NB4 (cell line): ENCODE measurements around the gene PCDH17.

Experiments
- DNase-seq: peaks from one replicate; pipeline ENCODE4 v3.0.0; 2010; ENCODE audit warnings: low read depth
- H3K4me3 ChIP-seq: one replicate; pipeline ENCODE4 v1.5.1; 2011; ENCODE audit warnings: mild to moderate bottlenecking, low read depth, low read length, moderate library complexity
- CTCF ChIP-seq: IDR thresholded peaks from one replicate; pipeline ENCODE4 v1.5.1; 2012; ENCODE audit warnings: low read depth, low read length
- MAX ChIP-seq: IDR thresholded peaks from 2 replicates; pipeline ENCODE4 v1.6.1; 2011; ENCODE audit warnings: low read depth, low read length
- MYC ChIP-seq: IDR thresholded peaks from 2 replicates; pipeline ENCODE4 v1.6.1; 2011; ENCODE audit warnings: low read depth, low read length
- POLR2A ChIP-seq: IDR thresholded peaks from 2 replicates; pipeline ENCODE4 v1.6.1; 2011; ENCODE audit warnings: mild to moderate bottlenecking; ENCODE audit not compliant: insufficient read length; ENCODE audit errors: extremely low read depth

The PCDH17 gene

GRCh38 chr13:57638186-57638890 is 6.8 kb downstream of the PCDH17 start:
- DNase-seq = no peak
- TF ChIP-seq POLR2A (no peak), MAX (no peak), CTCF (no peak), MYC (no peak)
- no peak overlapping the region for H3K4me3 ChIP-seq

- TF ChIP-seq MYC = no peak
- no peak for TF ChIP-seq CTCF
- no peak for TF ChIP-seq MAX
- no peak for DNase-seq
- H3K4me3 ChIP-seq = no peak overlapping the region
These were observed 9.1 kb downstream of the PCDH17 start for GRCh38 chr13:57640607-57641006.

GRCh38 chr13:57641051-57641450 is 9.5 kb downstream of the PCDH17 start:
- no peak for TF ChIP-seq MAX
- no peak for DNase-seq
- H3K4me3 ChIP-seq = no peak overlapping the region

- no peak for TF ChIP-seq POLR2A
- no peak for TF ChIP-seq CTCF
- TF ChIP-seq MYC = no peak
- no peak for TF ChIP-seq MAX
- no peak for DNase-seq
- H3K4me3 ChIP-seq = no peak overlapping the region
These were observed 12.6 kb downstream of the PCDH17 start for GRCh38 chr13:57644106-57644505.

GRCh38 chr13:57653229-57653989 is 21.9 kb downstream of the PCDH17 start:
- DNase-seq = no peak

More at GRCh38 chr13:57653229-57653989, 21.9 kb downstream of the PCDH17 start:
- H3K4me3 ChIP-seq = no peak overlapping the region
- TF ChIP-seq CTCF (no peak), MAX (no peak)
